SH-SY5Y (cell line): ENCODE measurements around the gene SLTM.

Experiments used
- GATA2 ChIP-seq: IDR thresholded peaks from 2 replicates; pipeline ENCODE4 v1.6.1; 2011; ENCODE audit warnings: mild to moderate bottlenecking, low read depth, low read length
- GATA3 ChIP-seq: IDR thresholded peaks from 2 replicates; pipeline ENCODE4 v1.6.1; 2011; ENCODE audit warnings: low read depth, mild to moderate bottlenecking, low read length, moderate library complexity

DNA sequence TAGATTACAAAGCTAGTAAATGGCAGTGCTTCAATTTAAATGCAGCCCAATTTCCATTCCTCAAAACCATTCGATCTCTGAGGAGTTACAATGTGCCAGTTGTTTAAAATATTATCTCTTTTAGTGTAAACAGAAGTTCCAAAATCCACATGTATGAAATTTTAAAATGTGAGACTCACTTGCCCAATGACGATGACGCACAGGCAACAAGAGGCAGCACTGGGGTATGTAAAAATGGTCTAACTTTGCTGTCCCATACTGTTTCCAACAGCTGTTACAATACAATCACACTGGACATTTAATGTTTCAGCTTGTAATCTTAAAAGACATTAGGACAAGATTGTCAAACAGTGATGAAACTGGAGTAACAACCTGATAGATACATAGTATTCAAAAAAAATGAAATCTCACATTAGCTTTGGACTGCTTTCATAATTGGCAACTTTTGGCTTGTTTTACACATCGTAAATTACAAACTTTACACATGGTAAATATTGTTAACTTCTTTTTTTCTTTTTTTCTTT is 12.2 kb downstream of the SLTM start:
- TF ChIP-seq GATA3 = no peak
- no peak for TF ChIP-seq GATA2
